GM21515 (cell line): ENCODE measurements around the gene DGKQ.
A peak's percentile ranks its signal among the peaks of the same experiment; 100 is the strongest.
"Not testable (repeated sequence)": the region's sequence is repeated elsewhere in the genome, so short reads cannot be mapped to it uniquely, and the experiment has no call there.

ENCODE experiments used
- ATAC-seq: cut with Tn5 transposase; IDR thresholded peaks from one replicate; pipeline ENCODE4 v1.9.1; 2021; ENCODE audit not compliant: unreplicated experiment

The DGKQ gene

GRCh38 chr4:929096-929765 is 44.1 kb downstream of the DGKQ start:
- ATAC-seq: no peak

GRCh38 chr4:927566-927965 is 45.8 kb downstream of the DGKQ start:
- not testable (repeated sequence) for ATAC-seq

GRCh38 chr4:926538-926937 is 46.8 kb downstream of the DGKQ start:
- ATAC-seq: no peak

- no peak for ATAC-seq
Measured at GRCh38 chr4:925771-926500, 47.4 kb downstream of the DGKQ start.

- no peak for ATAC-seq
Measured at GRCh38 chr4:925171-925570, 48.2 kb downstream of the DGKQ start.

GRCh38 chr4:924107-925096 is 49.0 kb downstream of the DGKQ start:
- ATAC-seq: peak; percentile 60

GRCh38 chr4:921830-922331 is 51.5 kb downstream of the DGKQ start:
- peak; percentile 37 for ATAC-seq

GRCh38 chr4:919004-919680 is 54.2 kb downstream of the DGKQ start:
- not testable (repeated sequence) for ATAC-seq

GRCh38 chr4:918591-918990 is 54.8 kb downstream of the DGKQ start:
- not testable (repeated sequence) for ATAC-seq

- no peak for ATAC-seq
Measured at GRCh38 chr4:917992-918391, 55.4 kb downstream of the DGKQ start.

- ATAC-seq: no peak
Measured at GRCh38 chr4:917466-917865, 55.9 kb downstream of the DGKQ start.

GRCh38 chr4:915595-915994 is 57.8 kb downstream of the DGKQ start:
- no peak for ATAC-seq

- ATAC-seq: no peak
Measured at GRCh38 chr4:915041-915474, 58.3 kb downstream of the DGKQ start.

- no peak for ATAC-seq
Measured at GRCh38 chr4:914531-914930, 58.8 kb downstream of the DGKQ start.

GRCh38 chr4:913280-913618 is 60.1 kb downstream of the DGKQ start:
- ATAC-seq: no peak

GRCh38 chr4:912548-913279 is 60.7 kb downstream of the DGKQ start:
- ATAC-seq: no peak

GRCh38 chr4:911871-912490 is 61.4 kb downstream of the DGKQ start:
- no peak for ATAC-seq

GRCh38 chr4:911221-911751 is 62.1 kb downstream of the DGKQ start:
- ATAC-seq: no peak

GRCh38 chr4:910366-911091 is 62.8 kb downstream of the DGKQ start:
- no peak for ATAC-seq
